Measurements from ENCODE around the gene CD74. TPM values are rescaled to one million over a fixed set of nuclear protein-coding genes. Genes with fewer than 3 reads are reported as not detected.

Gene CD74
- total and polyA plus RNA-seq, 10 of the 15 experiments (the other 5 are each of a cell fraction or from before 2014, with no cell fraction given), result 1,387 to 11,063 (median 3,922) TPM

- Histone ChIP-seq H2AFZ (ENCODE audit: control insufficient read depth, low read depth, low read length) (no peak overlapping the region), H3K4me2 (ENCODE audit: control insufficient read depth, insufficient read depth) (no peak overlapping the region), H3K36me3 (ENCODE audit: control insufficient read depth in 2 of 2, insufficient read depth in 2 of 2, low read length in 1 of 2) (peaks cover 42 to 54% of the 10 kb centered on the region in 2 experiments), H3K27me3 (replicated peaks in 1 of 2; ENCODE audit: control insufficient read depth in 2 of 2, insufficient read depth in 2 of 2, low read length in 1 of 2) (no peaks in the 10 kb centered on the region), H3K9me3 (replicated peaks; ENCODE audit: control insufficient read depth, insufficient read depth, low read length) (no peaks in the 10 kb centered on the region), H3K4me1 (ENCODE audit: control insufficient read depth, insufficient read depth, low read length) (no peaks in the 10 kb centered on the region), H3K79me2 (ENCODE audit: control insufficient read depth, insufficient read depth, low read length) (no peaks in the 10 kb centered on the region), H4K20me1 (ENCODE audit: control insufficient read depth, insufficient read depth) (no peaks in the 10 kb centered on the region), H3K27ac (ENCODE audit: control insufficient read depth, insufficient read depth) (no peak overlapping the region), H3K9ac (ENCODE audit: control insufficient read depth, insufficient read depth, low read length) (no peak overlapping the region), H3K4me3 (no peak overlapping the region)
- POLR2A ChIA-PET, result no interaction called here
- BruUV-seq (replicated peaks), result no TSS peak
- WGBS (ENCODE audit: insufficient coverage, insufficient replicate concordance, low lambda C conversion rate, missing lambda C conversion rate), result 82% methylated on average over 14 of the region's 15 CpGs
- CTCF ChIA-PET, result interaction anchor here (0.6 to 2.6 kb wide), 3 partner anchors 36 to 67 kb away, joined by 3 to 6 read pairs (median 3); no protein-coding TSS in a partner anchor
- ATAC-seq (no peak; the same call in 2 of the 3 replicates), FAIRE-seq (no peak), DNase-seq (ENCODE audit: low read depth, low spot score) (no peak)
- TF ChIP-seq CREM (IDR thresholded peaks at IDR 0.05; ENCODE audit: low read depth), result no peak
- TF ChIP-seq IRF3 (IDR thresholded peaks at IDR 0.05), result no peak
- TF ChIP-seq ELK1 (IDR thresholded peaks at IDR 0.05; ENCODE audit: low read depth, low read length), result no peak
- no peak for TF ChIP-seq KDM1A (IDR thresholded peaks at IDR 0.05; ENCODE audit: borderline replicate concordance)
- no peak for TF ChIP-seq ETV6 (conservative IDR thresholded peaks at IDR 0.05 in 1 of 2, IDR thresholded peaks at IDR 0.05 in 1 of 2; ENCODE audit: borderline replicate concordance in 1 of 2, low read depth in 1 of 2)
- no peak for TF ChIP-seq TBL1XR1 (IDR thresholded peaks at IDR 0.05; ENCODE audit: low read depth, low read length)
- TF ChIP-seq PBX3 (IDR thresholded peaks at IDR 0.05; ENCODE audit: insufficient replicate concordance, low read depth, low read length), result no peak
- no peak for TF ChIP-seq ZNF24 (IDR thresholded peaks at IDR 0.05)
- no peak for TF ChIP-seq POLR2AphosphoS5 (IDR thresholded peaks at IDR 0.05; ENCODE audit: low read length)
- TF ChIP-seq SMAD5 (IDR thresholded peaks at IDR 0.05; ENCODE audit: low read depth), result no peak
- SMC1A ChIA-PET (ENCODE audit: uncharacterized antibody, unreplicated experiment), result no interaction called here
- in situ Hi-C loops (cut with MboI) (no loop called here), intact Hi-C loops (cut with micrococcal nuclease; ENCODE audit: unreplicated experiment) (no loop called here)
- RAD21 ChIA-PET (ENCODE audit: unreplicated experiment), result no interaction called here
Observed at GRCh38 chr5:150386024-150386855, 26.5 kb downstream of the CD74 start.

Data from GM12878 (cell line).